RWPE1 (cell line): ENCODE measurements around the gene DEXI.

Experiments used
- CTCF ChIA-PET: fragments of 350-600 bp; sonication (Branson Sonifier 250); formaldehyde crosslinking; extraction: SDS; loops from one replicate; lab custom pipeline; 2021; lab: Yijun Ruan, JAX
- POLR2A ChIA-PET: fragments of 400-600 bp; formaldehyde crosslinking; extraction: SDS; loops from one replicate; lab custom pipeline; 2020; ENCODE audit warnings: antibody characterized with exemption; ENCODE audit not compliant: low non-redundant PET; lab: Yijun Ruan, JAX
- DNase-seq: peaks from one replicate; pipeline ENCODE4 v3.0.0; 2012; ENCODE audit warnings: low spot score
- H3K27ac ChIP-seq: fragments of 450-650 bp; 2 replicates; pipeline ENCODE4 v1.5.1; 2017
- CTCF ChIP-seq: fragments of 450-650 bp; conservative IDR thresholded peaks from 2 replicates; pipeline ENCODE4 v1.5.1; 2017; ENCODE audit warnings: low read depth, mild to moderate bottlenecking

DEXI gene

GRCh38 chr16:10934325-10935107 lies 7.8 kb downstream of the DEXI start:
- CTCF ChIA-PET, result interaction anchor here (0.6 kb wide), 1 partner anchor 179 kb away, joined by 3 read pairs; no protein-coding TSS in a partner anchor
- TF ChIP-seq CTCF, result no peak
- no peak overlapping the region for H3K27ac ChIP-seq
- POLR2A ChIA-PET, result no interaction called here
- no peak for DNase-seq

DNA sequence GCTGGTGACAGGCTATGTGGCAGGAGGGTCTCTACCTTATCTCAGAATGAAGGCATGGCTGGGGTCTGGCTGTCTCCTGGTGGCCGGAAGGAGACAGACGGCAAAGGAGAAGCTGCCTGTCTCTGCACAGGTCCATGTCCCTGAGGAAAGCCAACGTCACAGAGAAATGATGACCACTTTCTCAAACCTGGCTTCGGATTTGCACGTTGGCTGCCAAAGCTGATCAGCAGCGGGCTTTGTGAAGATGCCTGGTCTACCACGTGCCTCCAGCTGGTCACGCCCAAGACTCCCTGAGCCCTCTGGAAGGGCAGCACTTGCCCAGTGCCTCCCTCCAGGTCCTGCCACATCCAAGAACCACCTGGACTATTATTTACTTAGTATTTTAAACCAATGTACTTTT lies 8.4 kb downstream of the DEXI start:
- DNase-seq, result no peak
- POLR2A ChIA-PET, result no interaction called here
- no peak for TF ChIP-seq CTCF
- CTCF ChIA-PET, result no interaction called here
- H3K27ac ChIP-seq, result no peak overlapping the region

DNA sequence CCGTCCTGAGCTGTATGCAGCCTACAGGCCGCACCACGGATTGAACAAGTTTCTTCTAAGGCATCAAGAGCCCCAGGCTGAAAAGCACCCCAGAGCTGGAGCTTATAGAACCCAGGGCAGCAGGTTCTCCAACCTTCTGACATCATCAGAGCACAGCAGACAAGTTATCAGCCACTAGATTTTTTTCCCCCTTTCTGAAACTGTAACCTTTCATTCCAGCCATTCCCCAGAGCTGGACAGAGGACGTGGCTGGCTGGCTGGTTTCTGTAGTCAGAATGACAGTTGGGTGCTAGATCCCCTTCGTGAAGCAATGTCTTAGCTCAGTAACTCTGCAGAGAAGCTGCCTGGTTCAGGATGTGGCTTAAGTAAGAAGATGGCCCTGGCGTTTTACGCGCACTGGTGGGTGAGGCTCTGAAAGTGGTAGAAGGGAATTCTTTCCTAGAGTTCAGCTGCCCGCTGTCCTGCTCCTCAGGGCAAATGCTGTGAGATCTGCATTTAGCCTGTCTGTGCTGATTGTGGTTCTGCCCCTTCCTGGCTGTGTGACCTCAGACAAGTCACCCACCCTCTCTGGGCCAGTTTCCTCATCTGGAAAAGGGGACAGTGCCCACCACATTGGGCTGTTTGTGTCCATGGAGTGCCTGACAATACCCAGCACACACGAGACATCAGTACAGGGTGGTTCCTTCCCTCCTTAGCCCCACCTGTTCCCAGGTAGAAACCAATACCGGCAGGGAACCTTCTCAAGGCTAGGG lies 9.1 kb downstream of the DEXI start:
- no peak for TF ChIP-seq CTCF
- DNase-seq, result no peak
- POLR2A ChIA-PET, result no interaction called here
- CTCF ChIA-PET, result no interaction called here
- H3K27ac ChIP-seq, result no peak overlapping the region

- no peak for DNase-seq
- no peak overlapping the region for H3K27ac ChIP-seq
- ChIA-PET CTCF (no interaction called here), POLR2A (no interaction called here)
- TF ChIP-seq CTCF, result no peak
Observed at GRCh38 chr16:10931977-10932632, 10.2 kb downstream of the DEXI start.

DNA sequence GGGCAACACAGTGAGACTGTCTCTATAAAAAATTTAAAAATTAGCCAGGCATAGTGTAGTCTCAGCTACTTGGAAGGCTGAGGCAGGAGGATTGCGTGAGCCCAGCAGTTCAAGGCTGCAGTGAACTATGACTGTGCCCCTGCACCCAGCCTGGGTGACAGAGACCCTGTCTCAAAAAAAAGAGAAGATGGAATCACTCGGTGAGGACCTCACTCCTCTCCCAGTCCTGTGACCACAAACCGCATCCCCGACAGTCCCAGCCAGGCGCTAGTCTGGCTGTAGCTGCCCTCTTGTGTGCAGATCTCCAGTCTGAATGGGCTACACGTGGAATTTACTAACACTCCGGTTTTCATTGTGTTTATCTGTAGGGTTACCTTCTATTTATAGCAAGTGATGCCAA lies 11.1 kb downstream of the DEXI start:
- DNase-seq, result no peak
- TF ChIP-seq CTCF, result no peak
- POLR2A ChIA-PET, result no interaction called here
- no peak overlapping the region for H3K27ac ChIP-seq
- CTCF ChIA-PET, result interaction anchor here (0.6 to 1.0 kb wide), 2 partner anchors 12 to 194 kb away, joined by 3 to 5 read pairs; no protein-coding TSS in a partner anchor

- no peak for TF ChIP-seq CTCF
- no peak overlapping the region for H3K27ac ChIP-seq
- POLR2A ChIA-PET, result no interaction called here
- CTCF ChIA-PET, result interaction anchor here (0.6 to 1.0 kb wide), 3 partner anchors 8 to 194 kb away, joined by 3 to 5 read pairs (median 3); no protein-coding TSS in a partner anchor
- DNase-seq, result no peak
Observed at GRCh38 chr16:10930755-10931093, 11.5 kb downstream of the DEXI start.
